Jurkat, Clone E6-1 (cell line): ENCODE results near the gene BARX2. TPM values are rescaled to one million over a fixed set of nuclear protein-coding genes. Genes with fewer than 3 reads are reported as not detected.
"Not testable (repeated sequence)": the region's sequence is repeated elsewhere in the genome, so short reads cannot be mapped to it uniquely, and the experiment has no call there.

Experiments
- DNase-seq: peaks from one replicate; pipeline ENCODE4 v3.0.0-alpha.2; 2011; ENCODE audit warnings: low read depth, low spot score
- H3K4me3 ChIP-seq: 2 replicates; pipeline ENCODE4 v1.5.1; 2011; ENCODE audit warnings: mild to moderate bottlenecking, low read length, control low read depth, moderate library complexity
- polyA plus RNA-seq: library from polyadenylated mRNA; unstranded; fragments of >200 nt; gene quantifications from one replicate; pipeline ENCODE4 v1.2.1, GENCODE V29; 2012; ENCODE audit warnings: missing spikeins; ENCODE audit not compliant: insufficient read length, insufficient read depth

Gene BARX2, protein sequence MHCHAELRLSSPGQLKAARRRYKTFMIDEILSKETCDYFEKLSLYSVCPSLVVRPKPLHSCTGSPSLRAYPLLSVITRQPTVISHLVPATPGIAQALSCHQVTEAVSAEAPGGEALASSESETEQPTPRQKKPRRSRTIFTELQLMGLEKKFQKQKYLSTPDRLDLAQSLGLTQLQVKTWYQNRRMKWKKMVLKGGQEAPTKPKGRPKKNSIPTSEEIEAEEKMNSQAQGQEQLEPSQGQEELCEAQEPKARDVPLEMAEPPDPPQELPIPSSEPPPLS
- 7.2 TPM for polyA plus RNA-seq

DNA sequence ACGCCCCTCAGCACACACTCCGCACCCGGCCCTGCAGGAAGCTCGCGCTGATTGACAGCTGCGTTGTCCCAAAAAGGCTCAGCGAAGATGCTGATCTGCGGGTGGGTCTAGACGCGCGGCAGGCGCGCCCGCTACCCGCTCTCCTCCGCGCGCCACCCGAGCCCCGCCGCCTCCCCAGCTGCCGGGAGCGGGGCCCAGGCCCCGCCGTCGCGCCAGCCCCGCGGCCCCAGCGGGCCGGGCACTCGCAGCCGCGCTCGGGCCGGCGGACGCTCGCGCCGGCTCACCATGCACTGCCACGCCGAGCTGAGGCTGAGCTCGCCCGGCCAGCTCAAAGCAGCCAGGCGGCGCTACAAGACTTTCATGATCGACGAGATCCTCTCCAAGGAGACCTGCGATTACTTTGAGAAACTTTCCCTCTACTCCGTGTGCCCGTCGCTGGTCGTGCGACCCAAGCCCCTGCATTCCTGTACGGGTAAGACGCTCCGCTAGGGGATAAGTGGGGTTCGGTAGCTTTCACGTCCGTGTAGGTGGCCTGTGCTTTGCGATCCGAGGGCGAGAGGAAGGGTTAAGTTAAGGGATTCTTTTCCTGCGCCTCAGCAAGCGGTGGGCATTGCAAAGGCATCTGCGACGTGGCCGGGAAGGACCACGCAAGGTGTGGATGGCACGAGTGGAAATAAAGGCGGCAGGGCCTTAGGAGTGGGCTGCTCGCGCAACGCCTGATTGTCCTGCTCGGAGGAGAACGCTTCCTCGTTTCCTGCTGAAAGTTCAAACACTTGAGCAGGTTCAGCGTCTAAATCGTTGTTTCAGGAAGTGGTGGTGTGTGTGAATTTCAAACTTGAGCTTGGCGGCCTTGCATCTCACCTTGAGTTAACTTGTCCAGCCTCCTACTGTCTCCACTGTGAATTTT, at the start of gene BARX2:
TSS of gene BARX2 (plus strand) at position 98 of the 907 bp plus-strand sequence. CDS start at position 286, 188 bp downstream.
- H3K4me3 ChIP-seq = no peak within 1 kb of the TSS
- no peak for DNase-seq

DNA sequence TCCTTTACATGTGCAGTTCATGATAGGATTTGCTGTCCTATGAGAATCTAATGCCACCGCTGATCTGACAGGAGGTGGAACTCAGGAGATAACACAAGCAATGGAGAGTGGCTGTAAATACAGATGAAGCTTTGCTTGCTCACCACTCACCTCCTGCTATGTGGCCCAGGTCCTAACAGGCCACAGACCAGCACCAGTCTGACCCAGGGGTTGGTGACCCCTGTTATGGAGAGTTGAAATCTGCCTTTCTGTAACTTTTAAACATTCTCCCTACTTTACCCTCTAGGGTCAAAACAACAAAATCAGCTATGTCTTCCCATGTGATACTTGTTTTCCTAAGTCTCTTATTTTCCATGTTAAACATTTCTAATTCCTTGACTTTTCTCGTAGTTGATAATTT, 48.7 kb upstream of the BARX2 start:
- no peak for DNase-seq
- H3K4me3 ChIP-seq = no peak overlapping the region

DNA sequence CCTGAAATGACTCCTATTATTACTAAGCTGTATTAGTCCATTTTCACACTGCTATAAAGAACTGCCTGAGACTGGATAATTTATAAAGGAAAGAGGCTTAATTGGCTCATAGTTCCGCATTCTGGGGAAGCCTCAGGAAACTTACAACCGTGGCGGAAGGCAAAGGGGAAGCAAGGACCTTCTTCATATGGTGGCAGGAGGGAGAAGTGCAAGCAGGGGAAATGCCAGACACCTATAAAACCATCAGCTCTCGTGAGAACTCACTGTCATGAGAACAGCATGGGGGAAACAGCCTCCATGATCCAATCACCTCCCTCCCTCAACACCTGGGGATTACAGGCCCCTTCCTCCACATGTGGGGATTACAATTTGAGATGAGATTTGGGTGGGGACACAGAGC, 47.9 kb upstream of the BARX2 start:
- DNase-seq, H3K4me3 ChIP-seq: not testable (repeated sequence)

DNA sequence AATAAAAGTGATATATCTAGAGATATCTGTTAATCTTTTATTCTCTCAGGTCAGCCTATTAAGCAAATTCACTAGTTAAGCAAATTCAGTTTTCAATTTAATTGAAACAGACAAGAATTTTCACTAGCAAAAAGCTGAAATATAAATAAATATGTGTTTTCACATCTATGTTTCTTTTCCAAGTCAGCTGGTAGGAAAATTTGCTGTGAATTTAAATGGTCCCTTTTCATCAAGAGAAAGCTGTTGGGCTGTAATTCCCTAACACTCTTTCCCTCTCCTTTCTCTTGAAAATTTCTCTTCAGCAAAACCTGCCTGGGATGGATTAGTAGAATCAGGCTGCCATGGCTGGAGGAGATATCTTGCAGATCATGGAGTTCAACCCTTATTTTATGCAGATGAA, 46.9 kb upstream of the BARX2 start:
- DNase-seq = no peak
- H3K4me3 ChIP-seq = no peak overlapping the region

DNA sequence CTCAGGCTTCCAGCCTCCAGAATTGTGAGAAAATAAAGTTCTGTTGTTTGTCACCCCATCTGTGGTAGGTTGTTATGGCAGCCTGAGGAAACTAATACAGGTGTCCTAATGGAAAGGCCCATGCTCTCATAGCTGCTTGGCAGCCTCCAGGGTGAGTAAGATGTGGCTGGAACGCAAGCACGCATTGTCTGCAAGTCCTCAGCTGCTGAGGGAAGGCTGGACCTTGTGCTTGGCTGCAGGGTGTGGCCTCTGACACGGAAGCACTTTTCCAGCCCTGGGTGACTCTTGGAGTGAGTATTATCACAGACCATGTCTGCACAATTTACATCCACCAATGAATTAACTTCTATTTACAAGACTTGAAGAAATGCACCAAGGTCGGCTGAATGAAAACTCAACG, 44.4 kb upstream of the BARX2 start:
- no peak for DNase-seq
- H3K4me3 ChIP-seq = no peak overlapping the region

DNA sequence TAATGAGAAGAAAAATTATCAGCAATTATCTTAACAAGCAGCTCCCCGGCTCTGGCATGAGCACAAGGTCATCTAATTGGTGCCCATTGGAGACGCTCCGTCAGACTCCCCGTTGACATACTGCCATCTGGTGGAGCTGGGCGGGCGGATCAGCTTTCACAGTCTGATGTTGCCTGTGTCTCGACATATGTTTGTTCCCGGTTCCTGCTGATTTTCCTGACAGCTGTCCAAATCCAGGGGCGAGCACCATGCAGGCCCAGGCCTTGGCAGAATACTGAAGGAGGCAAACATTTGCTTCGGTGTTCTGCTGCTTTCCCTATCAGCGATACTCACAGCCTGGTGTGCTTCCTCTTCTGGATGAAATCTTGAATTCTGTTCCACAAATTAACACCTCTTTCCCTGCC, 43.8 kb upstream of the BARX2 start:
- H3K4me3 ChIP-seq = no peak overlapping the region
- peak; percentile 38 for DNase-seq

DNA sequence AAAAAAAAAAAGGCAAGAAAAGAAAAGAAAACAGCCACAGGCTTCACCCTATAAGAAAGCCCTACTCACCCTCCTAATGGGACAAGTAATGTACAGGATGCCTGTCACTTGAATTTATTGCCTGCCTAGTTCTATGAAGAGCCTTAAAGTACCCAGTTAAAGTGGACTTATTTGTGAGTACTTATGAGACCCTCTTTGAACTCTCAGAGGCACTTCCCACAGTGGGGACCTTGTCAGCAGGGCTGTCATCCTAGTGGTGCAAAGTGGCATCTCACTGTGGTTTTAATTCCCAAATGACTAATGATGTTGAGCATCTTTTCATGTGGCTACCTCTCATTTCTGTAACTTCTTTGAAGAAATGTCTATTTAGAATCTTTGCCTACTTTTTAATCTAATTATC, 41.8 kb upstream of the BARX2 start:
- H3K4me3 ChIP-seq = no peak overlapping the region
- DNase-seq = peak; percentile 52

DNA sequence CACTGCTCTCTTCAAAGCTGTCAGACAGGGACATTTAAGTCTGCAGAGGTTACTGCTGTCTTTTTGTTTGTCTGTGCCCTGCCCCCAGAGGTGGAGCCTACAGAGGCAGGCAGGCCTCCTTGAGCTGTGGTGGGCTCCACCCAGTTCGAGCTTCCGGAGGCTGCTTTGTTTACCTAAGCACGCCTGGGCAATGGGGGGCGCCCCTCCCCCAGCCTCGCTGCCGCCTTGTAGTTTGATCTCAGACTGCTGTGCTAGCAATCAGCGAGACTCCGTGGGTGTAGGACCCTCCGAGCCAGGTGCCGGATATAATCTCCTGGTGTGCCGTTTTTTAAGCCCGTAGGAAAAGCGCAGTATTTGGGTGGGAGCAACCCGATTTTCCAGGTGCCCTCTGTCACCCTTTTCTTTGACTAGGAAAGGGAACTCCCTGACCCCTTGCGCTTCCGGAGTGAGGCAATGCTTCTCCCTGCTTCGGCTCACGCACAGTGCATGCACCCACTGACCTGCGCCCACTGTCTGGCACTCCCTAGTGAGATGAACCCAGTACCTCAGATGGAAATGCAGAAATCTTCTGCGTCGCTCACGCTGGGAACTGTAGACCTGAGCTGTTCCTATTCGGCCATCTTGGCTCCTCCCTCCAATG, 31.2 kb upstream of the BARX2 start:
- peak; percentile 72 for DNase-seq
- peak overlapping the region; percentile 18 for H3K4me3 ChIP-seq

DNA sequence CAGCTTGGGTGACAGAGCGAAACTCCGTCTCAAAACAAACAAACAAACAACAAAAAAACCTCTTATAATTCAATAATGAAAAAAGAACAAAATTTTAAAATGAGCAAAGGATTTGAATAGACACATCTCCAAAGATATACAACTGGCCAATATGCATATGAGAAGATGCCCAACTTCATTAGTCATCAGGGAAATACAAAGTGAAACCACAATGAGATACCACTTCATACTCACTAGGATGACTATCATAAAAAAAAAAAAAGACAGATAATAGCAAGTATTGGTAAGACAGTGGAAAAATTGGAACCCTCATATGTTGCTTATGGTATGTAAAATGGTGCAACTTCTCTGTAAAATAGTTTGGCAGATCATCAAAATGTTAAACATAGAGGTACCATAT, 28.7 kb upstream of the BARX2 start:
- no peak for DNase-seq
- no peak overlapping the region for H3K4me3 ChIP-seq

DNA sequence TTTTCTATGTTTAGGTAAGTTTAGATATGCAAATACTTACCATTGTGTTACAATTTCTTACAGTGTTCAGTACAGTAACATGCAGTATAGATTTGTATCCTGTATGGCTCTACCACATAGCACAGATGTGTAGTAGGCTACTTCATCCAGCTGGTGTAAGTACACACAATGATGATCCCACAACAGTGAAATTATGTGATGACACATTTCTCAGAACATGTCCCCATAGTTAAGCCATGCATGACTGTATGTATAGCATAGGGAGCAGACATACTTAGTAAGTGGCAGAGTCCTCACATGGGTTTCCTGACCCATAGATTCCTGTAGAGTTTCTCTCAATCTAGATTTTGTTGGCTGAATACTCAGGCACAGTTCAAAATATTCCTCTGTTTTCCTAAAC, 26.8 kb upstream of the BARX2 start:
- no peak overlapping the region for H3K4me3 ChIP-seq
- DNase-seq = no peak

DNA sequence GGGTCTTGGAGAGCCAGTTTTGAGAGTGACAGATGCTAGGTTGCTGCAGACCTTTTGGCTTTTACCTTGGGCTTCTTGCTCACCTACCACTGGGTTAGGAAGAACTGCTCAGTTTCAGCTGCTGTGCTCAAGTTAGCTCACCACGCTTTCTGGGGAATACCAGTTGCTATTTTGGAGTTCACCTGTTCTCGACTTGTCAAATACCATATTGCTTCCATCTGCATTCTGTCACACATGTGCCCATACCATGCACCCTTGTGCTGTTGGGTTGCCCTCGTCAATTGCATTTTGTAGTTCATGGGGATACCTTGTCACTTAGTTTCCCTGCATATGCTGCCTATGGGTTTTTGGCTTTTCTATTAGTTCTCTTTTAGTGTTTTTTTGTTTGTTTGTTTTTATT, 23.0 kb upstream of the BARX2 start:
- no peak for DNase-seq
- H3K4me3 ChIP-seq = no peak overlapping the region

DNA sequence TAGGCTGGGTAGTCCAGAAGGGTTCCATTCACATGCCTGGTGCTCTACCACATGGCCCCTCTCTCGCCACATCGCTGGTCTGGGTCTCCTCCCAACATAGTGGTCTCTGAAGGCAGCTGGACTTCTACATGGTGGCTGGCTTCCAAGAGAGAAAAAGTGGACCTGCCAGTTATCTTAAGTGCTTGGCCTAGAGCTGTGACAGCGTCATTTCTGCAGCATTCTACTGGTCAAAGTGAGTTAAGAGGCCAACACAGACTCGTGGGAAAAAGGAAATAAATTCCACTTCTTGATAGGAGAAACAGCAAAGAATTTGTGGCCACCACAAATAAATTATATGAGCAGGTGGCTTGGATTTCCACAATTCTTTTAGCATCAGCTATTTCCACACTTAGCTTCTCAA, 21.0 kb upstream of the BARX2 start:
- no peak for DNase-seq
- no peak overlapping the region for H3K4me3 ChIP-seq

DNA sequence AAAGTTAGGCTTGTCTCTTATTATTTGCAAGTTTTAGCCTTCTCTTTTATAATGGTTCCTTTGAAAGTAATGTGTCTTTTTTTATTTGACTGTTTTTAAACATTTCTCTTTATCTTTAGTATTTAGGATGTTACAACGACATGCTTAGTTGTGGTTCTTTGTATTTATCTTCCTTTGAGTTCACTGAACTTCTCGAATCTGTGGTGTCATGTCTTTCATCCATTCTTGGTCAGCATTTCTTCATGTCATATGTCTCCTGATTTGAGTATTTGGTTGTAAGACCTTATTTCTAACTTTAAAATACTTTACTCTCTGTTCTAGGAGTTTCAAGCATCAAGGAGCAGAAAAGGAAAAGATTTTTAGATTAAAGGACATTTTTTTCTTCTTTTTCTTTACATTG, 15.9 kb upstream of the BARX2 start:
- no peak for DNase-seq
- no peak overlapping the region for H3K4me3 ChIP-seq

DNA sequence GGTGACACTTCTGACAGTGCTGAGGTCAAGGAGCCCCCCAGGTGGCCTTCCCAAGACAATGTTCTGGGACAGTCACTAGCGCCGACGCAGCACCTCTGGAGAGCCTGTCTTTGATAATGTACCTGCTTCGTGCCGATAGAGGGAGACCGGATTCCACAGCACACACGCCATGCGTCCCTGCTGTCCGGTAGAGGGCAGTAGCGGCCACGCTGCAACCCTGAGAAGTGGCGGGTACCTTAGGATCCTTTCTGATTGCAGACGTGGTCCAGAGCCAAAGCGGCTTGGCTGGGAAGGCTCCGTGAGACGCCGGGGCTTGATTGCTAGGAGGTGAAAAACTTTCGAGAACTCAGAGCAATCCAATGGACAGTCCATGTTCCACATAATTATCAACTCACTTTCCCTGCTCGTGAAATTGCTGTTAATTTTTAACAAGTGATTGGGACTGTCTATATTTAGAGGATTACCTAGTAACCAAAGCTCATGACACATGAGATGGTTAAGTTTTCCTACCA, 11.4 kb upstream of the BARX2 start:
- H3K4me3 ChIP-seq = no peak overlapping the region
- DNase-seq = peak; percentile 81

DNA sequence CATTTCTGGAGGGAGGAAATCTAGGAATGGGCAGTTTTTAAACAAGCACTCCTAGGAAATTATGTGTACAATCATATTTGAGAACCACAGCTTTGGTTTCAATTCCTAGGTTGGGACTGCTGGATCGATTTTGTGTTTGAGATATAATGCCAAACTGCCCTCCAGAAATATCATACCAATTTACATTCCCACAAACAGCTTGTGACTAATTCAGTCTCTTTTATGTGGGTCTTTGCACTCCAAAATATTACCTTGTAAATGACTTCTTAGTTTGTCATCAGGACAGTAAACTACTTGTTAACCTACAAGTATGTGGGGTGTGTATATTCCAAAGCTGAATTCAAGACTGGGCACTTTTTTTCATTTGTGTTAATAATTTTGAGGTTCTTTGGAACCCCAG, 9.8 kb upstream of the BARX2 start:
- no peak for DNase-seq
- no peak overlapping the region for H3K4me3 ChIP-seq

DNA sequence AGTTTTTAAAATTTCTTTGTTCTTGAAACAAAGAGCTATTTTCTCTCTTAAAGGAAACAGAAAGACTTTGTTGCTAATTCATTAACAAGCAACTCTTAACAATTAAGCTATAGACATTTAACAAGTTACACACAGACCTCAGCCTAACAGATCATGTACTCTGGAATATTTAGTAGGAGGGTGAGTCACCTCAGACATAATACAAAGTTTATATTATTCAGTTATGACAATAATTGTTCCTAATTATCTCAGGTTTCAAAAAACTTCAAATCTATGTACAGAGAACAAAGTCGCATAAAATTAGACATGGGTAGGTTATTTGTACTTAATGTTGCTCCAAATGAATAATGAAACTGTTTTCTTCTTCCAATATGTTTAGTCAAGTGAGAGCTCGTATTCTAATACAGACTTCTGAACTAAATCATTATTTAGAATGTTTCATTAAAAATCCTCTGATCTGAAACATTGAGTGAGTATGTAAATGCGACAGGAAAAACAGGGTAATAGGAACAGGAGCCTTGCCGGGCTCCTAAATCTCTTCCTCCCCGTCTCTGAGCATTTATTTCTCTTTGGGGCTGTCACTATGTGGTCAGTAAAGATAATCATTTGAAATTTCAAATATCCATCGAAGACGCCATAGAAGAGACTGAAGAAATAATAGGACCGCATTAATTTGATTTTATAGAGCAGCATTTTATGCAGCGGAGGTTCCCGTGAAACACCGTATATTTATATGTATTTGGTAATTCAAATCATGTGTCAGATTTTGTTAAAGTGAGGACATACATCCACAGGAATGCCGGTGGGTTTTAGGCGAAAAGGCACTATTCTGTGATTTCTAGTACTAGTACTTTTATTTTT, 8.7 kb upstream of the BARX2 start:
- no peak overlapping the region for H3K4me3 ChIP-seq
- no peak for DNase-seq

DNA sequence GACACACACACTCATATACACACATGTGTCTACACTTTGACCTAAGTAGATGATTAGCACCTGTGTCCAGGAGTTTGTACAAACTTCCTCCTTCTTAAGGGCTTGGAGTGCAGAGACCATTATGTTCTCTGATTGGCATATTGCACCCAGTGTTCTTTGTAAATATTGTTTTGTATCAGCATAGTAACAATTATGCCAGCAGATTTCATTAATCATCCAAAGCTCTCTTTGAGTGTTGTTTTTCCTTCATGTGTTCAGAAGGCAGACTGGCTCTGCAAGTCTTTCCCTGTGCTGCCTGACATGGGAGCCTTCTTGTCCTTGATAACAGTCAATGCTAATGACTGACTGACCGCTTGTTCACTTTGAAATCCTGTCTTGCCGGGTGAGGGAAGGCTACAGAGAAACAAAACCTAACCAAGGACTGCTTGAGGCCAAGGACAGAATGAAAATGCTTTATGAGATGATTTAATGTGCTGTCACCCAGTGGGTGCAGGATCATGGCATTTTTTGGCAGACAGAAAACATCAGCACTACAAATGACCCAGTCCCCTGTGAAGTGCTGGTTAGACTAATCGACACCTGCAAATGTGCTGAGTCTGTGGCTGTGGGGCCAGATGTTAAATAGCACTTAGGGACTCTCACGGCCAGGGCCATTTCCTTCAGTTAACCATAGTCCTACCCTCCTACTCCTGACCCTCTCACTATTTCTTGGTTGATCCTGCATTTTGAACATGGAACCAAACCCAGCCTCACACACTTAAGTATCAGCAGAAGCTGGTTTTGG, 6.6 kb upstream of the BARX2 start:
- no peak for DNase-seq
- no peak overlapping the region for H3K4me3 ChIP-seq

DNA sequence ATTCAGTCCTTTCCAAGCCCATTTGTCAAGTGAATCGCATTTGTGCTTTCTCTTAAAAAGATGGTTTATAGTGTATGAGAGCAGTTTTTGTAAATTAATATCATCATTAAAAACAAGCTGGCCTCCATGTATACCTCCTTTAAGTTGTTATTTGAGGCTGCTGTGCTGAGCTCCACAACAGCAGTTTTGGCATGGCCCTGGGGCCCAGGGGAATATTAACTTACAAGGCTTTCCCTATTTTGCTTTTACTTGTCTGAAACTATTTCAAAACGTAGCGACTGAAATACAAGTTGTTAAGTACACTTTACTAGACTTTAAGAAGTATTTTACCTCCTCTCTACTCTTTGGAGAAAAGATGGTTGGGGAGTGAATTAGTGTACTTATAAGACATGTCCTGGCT, 4.9 kb upstream of the BARX2 start:
- DNase-seq = no peak
- no peak overlapping the region for H3K4me3 ChIP-seq
